H1 (cell line): Measurements from ENCODE around the gene SLC25A47. TPM values are rescaled to one million over a fixed set of nuclear protein-coding genes. Genes with fewer than 3 reads are reported as not detected.

Source experiments
- CTCF ChIA-PET: fragments of 300-600 bp; sonication (Branson Sonifier 250); formaldehyde crosslinking; loops from one replicate; lab custom pipeline; 2021; ENCODE audit not compliant: partially characterized antibody; lab: Charles Lee
- POLR2A ChIA-PET: fragments of 300-600 bp; sonication (Branson Sonifier 250); formaldehyde crosslinking; loops from one replicate; lab custom pipeline; 2021; ENCODE audit warnings: inconsistent platforms; ENCODE audit not compliant: partially characterized antibody; lab: Charles Lee
- DNase-seq, 2 experiments: peaks; one replicate each; pipeline versions ENCODE4 v3.0.0 to v3.0.0-alpha.2; 2010 to 2022; ENCODE audit warnings: low spot score in 2 of 2, low read depth in 1 of 2, mixed read lengths in 1 of 2
- FAIRE-seq: peaks from 2 replicates; lab custom pipeline; 2011; peaks lifted over from hg19 to GRCh38; lab: Jason Lieb, UNC
- H2AFZ ChIP-seq: 2 replicates; pipeline ENCODE4 v1.8.1; 2012; ENCODE audit warnings: low read length, inconsistent platforms
- H2AK5ac ChIP-seq: 2 replicates; pipeline ENCODE4 v1.6.1; 2013; ENCODE audit warnings: low read depth, low read length
- H2BK120ac ChIP-seq: replicated peaks from 2 replicates; pipeline ENCODE3; 2013; ENCODE audit warnings: low read depth, low read length, inconsistent platforms
- H2BK12ac ChIP-seq: 2 replicates; pipeline ENCODE4 v1.6.1; 2013; ENCODE audit warnings: low read depth, low read length
- H2BK15ac ChIP-seq: 2 replicates; pipeline ENCODE4 v1.6.1; 2013; ENCODE audit warnings: low read length
- H2BK20ac ChIP-seq: 2 replicates; pipeline ENCODE4 v1.6.1; 2013; ENCODE audit warnings: low read length
- H2BK5ac ChIP-seq: 2 replicates; pipeline ENCODE4 v1.6.1; 2013; ENCODE audit warnings: low read depth, low read length
- H3K14ac ChIP-seq: 2 replicates; pipeline ENCODE4 v1.6.1; 2013; ENCODE audit warnings: inconsistent platforms; ENCODE audit not compliant: insufficient read length
- H3K18ac ChIP-seq: 2 replicates; pipeline ENCODE4 v1.6.1; 2013; ENCODE audit warnings: low read length; ENCODE audit errors: extremely low read depth
- H3K23ac ChIP-seq: 2 replicates; pipeline ENCODE4 v1.6.1; 2013; ENCODE audit warnings: inconsistent platforms; ENCODE audit not compliant: insufficient read length
- H3K23me2 ChIP-seq: 2 replicates; pipeline ENCODE4 v1.6.1; 2013; ENCODE audit warnings: low read depth, low read length
- H3K27ac ChIP-seq: 2 replicates; pipeline ENCODE4 v1.6.1; 2011; ENCODE audit warnings: low read depth, low read length, inconsistent platforms
- H3K27me3 ChIP-seq, 4 experiments: replicated peaks in 1 of 4; 1 replicate in 1 of 4; 2 replicates in 3 of 4; pipeline versions ENCODE4 v1.6.1 to v1.8.1; 2011 to 2013; ENCODE audit warnings: low read length in 3 of 4, mild to moderate bottlenecking in 3 of 4, inconsistent platforms in 2 of 4, mixed read lengths in 2 of 4, moderate library complexity in 1 of 4; ENCODE audit not compliant: control insufficient read depth in 3 of 4, insufficient read depth in 3 of 4; ENCODE audit errors: extremely low read depth in 1 of 4
- H3K36me3 ChIP-seq, 4 experiments: 2 replicates each; pipeline versions ENCODE4 v1.6.1 to v1.8.1; 2011 to 2013; ENCODE audit warnings: mild to moderate bottlenecking in 4 of 4, low read length in 3 of 4, moderate library complexity in 2 of 4, control low read depth in 1 of 4, inconsistent platforms in 1 of 4; ENCODE audit not compliant: insufficient read depth in 4 of 4, control insufficient read depth in 2 of 4
- H3K4ac ChIP-seq: replicated peaks from 2 replicates; pipeline ENCODE3; 2013; ENCODE audit warnings: low read length, low read depth, mixed read lengths, inconsistent platforms; ENCODE audit not compliant: insufficient read length
- H3K4me1 ChIP-seq, 4 experiments: replicated peaks in 1 of 4; 1 replicate in 1 of 4; 2 replicates in 3 of 4; pipeline versions ENCODE4 v1.6.1 to v1.8.1; 2011 to 2013; ENCODE audit warnings: low read length in 3 of 4, inconsistent platforms in 2 of 4, mixed read lengths in 1 of 4; ENCODE audit not compliant: insufficient read depth in 4 of 4, control insufficient read depth in 3 of 4
- H3K4me2 ChIP-seq, 2 experiments: 2 replicates each; pipeline versions ENCODE4 v1.6.1 to v1.8.1; 2011 to 2013; ENCODE audit warnings: low read depth in 2 of 2, low read length in 2 of 2, control low read depth in 1 of 2, inconsistent platforms in 1 of 2, mild to moderate bottlenecking in 1 of 2; ENCODE audit not compliant: insufficient read depth in 1 of 2
- H3K4me3 ChIP-seq, 4 experiments: fragments of 200-600, 300-600 bp in 1 of 4; sonication (generic), shearing (Covaris generic), sonication (Bioruptor Twin) in 1 of 4; 2 replicates each; pipeline versions ENCODE4 v1.5.1 to v1.8.1; 2011 to 2016; ENCODE audit warnings: low read length in 4 of 4, low read depth in 3 of 4, control low read depth in 2 of 4, inconsistent platforms in 2 of 4, mild to moderate bottlenecking in 2 of 4, mixed read lengths in 1 of 4, moderate library complexity in 1 of 4; ENCODE audit not compliant: insufficient read depth in 2 of 4; ENCODE audit errors: extremely low read depth in 1 of 4
- H3K56ac ChIP-seq: replicated peaks from 2 replicates; pipeline ENCODE3; 2013; ENCODE audit warnings: low read depth, mild to moderate bottlenecking, mixed read lengths, low read length, inconsistent platforms; ENCODE audit not compliant: insufficient read length
- H3K79me1 ChIP-seq: 2 replicates; pipeline ENCODE4 v1.6.1; 2013; ENCODE audit warnings: low read depth, low read length, control low read depth
- H3K79me2 ChIP-seq, 2 experiments: 2 replicates each; pipeline versions ENCODE4 v1.6.1 to v1.8.1; 2012 to 2013; ENCODE audit warnings: low read length in 2 of 2, mild to moderate bottlenecking in 2 of 2, inconsistent platforms in 1 of 2; ENCODE audit not compliant: insufficient read depth in 2 of 2, control insufficient read depth in 1 of 2
- H3K9ac ChIP-seq, 4 experiments: replicated peaks in 1 of 4; 1 replicate in 1 of 4; 2 replicates in 3 of 4; pipeline versions ENCODE4 v1.6.1 to v1.8.1; 2011 to 2013; ENCODE audit warnings: low read depth in 3 of 4, low read length in 3 of 4, control low read depth in 2 of 4, mild to moderate bottlenecking in 2 of 4, moderate library complexity in 2 of 4, inconsistent platforms in 1 of 4; ENCODE audit errors: extremely low read depth in 1 of 4
- H3K9me3 ChIP-seq, 2 experiments: 2 replicates each; pipeline versions ENCODE4 v1.6.1 to v1.8.1; 2012 to 2013; ENCODE audit warnings: mild to moderate bottlenecking in 2 of 2, moderate library complexity in 2 of 2, control low read depth in 1 of 2, inconsistent platforms in 1 of 2, low read depth in 1 of 2, low read length in 1 of 2, mixed read lengths in 1 of 2; ENCODE audit not compliant: insufficient read depth in 2 of 2
- H4K20me1 ChIP-seq, 2 experiments: replicated peaks in 1 of 2; 2 replicates each; pipeline versions ENCODE3 to v1.8.1; 2011 to 2013; ENCODE audit warnings: inconsistent platforms in 2 of 2, low read length in 2 of 2, mild to moderate bottlenecking in 1 of 2; ENCODE audit not compliant: insufficient read depth in 2 of 2, control insufficient read depth in 1 of 2
- H4K5ac ChIP-seq: 2 replicates; pipeline ENCODE4 v1.6.1; 2013; ENCODE audit warnings: low read length, low read depth, mixed read lengths, inconsistent platforms; ENCODE audit not compliant: insufficient read length
- H4K8ac ChIP-seq: 2 replicates; pipeline ENCODE4 v1.8.0; 2013; ENCODE audit warnings: mild to moderate bottlenecking, moderate library complexity, low read length, inconsistent platforms; ENCODE audit not compliant: insufficient read depth; ENCODE audit errors: extremely low read depth
- H4K91ac ChIP-seq: replicated peaks from 2 replicates; pipeline ENCODE3; 2013; ENCODE audit warnings: low read length, mixed read lengths, inconsistent platforms; ENCODE audit not compliant: insufficient read length
- BRCA1 ChIP-seq: IDR thresholded peaks from 2 replicates; pipeline ENCODE4 v1.6.1; 2012; ENCODE audit warnings: low read depth, low read length, improper control_type of control experiment
- CEBPB ChIP-seq: IDR thresholded peaks from 2 replicates; pipeline ENCODE4 v1.6.1; 2012; ENCODE audit warnings: low read depth, low read length
- KDM1A ChIP-seq: fragments of 200-600, 300-600 bp; sonication (generic); IDR thresholded peaks from 2 replicates; pipeline ENCODE4 v1.7.1; 2016; ENCODE audit warnings: mild to moderate bottlenecking, low read length, borderline replicate concordance
- PHF8 ChIP-seq: fragments of 200-600 bp; sonication (generic); conservative IDR thresholded peaks from 2 replicates; pipeline ENCODE4 v1.7.1; 2012; ENCODE audit warnings: low read depth, mild to moderate bottlenecking, inconsistent platforms, low read length, moderate library complexity
- POU5F1 ChIP-seq: IDR thresholded peaks from 2 replicates; pipeline ENCODE4 v1.6.1; 2011; ENCODE audit warnings: low read depth, mild to moderate bottlenecking, low read length, moderate library complexity
- SAP30 ChIP-seq: fragments of 300-600 bp; sonication (generic); IDR thresholded peaks from 2 replicates; pipeline ENCODE4 v1.7.1; 2012; ENCODE audit warnings: low read length, moderate library complexity, mild to moderate bottlenecking, inconsistent platforms; ENCODE audit not compliant: insufficient read depth, insufficient replicate concordance
- SUZ12 ChIP-seq: fragments of 200-600 bp; sonication (generic); IDR thresholded peaks from 2 replicates; pipeline ENCODE4 v1.6.1; 2012; ENCODE audit warnings: mild to moderate bottlenecking, inconsistent platforms, low read length, moderate library complexity, mixed read lengths
- TAF7 ChIP-seq: optimal IDR thresholded peaks from 2 replicates; pipeline ENCODE3; 2011; ENCODE audit warnings: low read depth, mild to moderate bottlenecking, inconsistent platforms, low read length, moderate library complexity, borderline replicate concordance
- TEAD4 ChIP-seq: IDR thresholded peaks from 2 replicates; pipeline ENCODE4 v1.6.1; 2012; ENCODE audit warnings: low read depth, low read length, inconsistent platforms, mixed read lengths
- YY1 ChIP-seq: IDR thresholded peaks from 2 replicates; pipeline ENCODE4 v1.6.1; 2011; ENCODE audit warnings: low read depth, mild to moderate bottlenecking, low read length
- ZNF274 ChIP-seq: IDR thresholded peaks from 2 replicates; pipeline ENCODE4 v1.7.0; 2012; ENCODE audit warnings: low read length, borderline replicate concordance; ENCODE audit errors: extremely low read depth
- WGBS, 2 experiments: shearing (Covaris generic) in 1 of 2; methylation state at CpG; one replicate each; pipeline versions ENCODE4 v1.1.6 to v1.1.7; 2013 to 2015; ENCODE audit warnings: low lambda C conversion rate in 2 of 2, mixed read lengths in 2 of 2, inconsistent platforms in 1 of 2, low coverage in 1 of 2, missing lambda C conversion rate in 1 of 2; ENCODE audit not compliant: insufficient replicate concordance in 2 of 2, insufficient coverage in 1 of 2, insufficient read length in 1 of 2; ENCODE audit errors: extremely low coverage in 1 of 2, missing lambda C conversion rate in 1 of 2; 5-methylcytosine and 5-hydroxymethylcytosine counted together
- polyA plus RNA-seq, 7 experiments: library from polyadenylated mRNA; depleted of rRNA in 3 of 7; stranded (reverse) in 5 of 7; unstranded in 2 of 7; fragments of >200 nt in 5 of 7; fragments of 200-250 nt in 2 of 7; gene quantifications; 1 replicate in 5 of 7; 2 replicates in 1 of 7; 4 replicates in 1 of 7; pipeline versions ENCODE4 v1.2.1 to v1.2.3, GENCODE V29; 2011 to 2013; ENCODE audit warnings: missing spikeins in 2 of 7, mixed read lengths in 2 of 7
- total RNA-seq: library from RNA; stranded (reverse); fragmentation: NEBNext Ultra II Directional; extraction: Animal tissue kit (Norgen Biotek cat#: 25700); gene quantifications from 2 replicates; pipeline ENCODE4 v1.2.1, GENCODE V29; 2021
- TF ChIP-seq, protein P1 (sequence below), 3 experiments: IDR thresholded peaks; 1 replicate in 2 of 3; 2 replicates in 1 of 3; pipeline versions ENCODE4 v1.5.1 to v1.6.1; 2011; ENCODE audit warnings: low read length in 3 of 3, mild to moderate bottlenecking in 3 of 3, inconsistent platforms in 2 of 3, low read depth in 1 of 3, moderate library complexity in 1 of 3; ENCODE audit not compliant: insufficient read depth in 1 of 3; ENCODE audit errors: control extremely low read depth in 1 of 3

Gene SLC25A47
- total and polyA plus RNA-seq, 2 of the 8 experiments (the other 6 are each of a cell fraction or from before 2014, with no cell fraction given): not detected

DNA sequence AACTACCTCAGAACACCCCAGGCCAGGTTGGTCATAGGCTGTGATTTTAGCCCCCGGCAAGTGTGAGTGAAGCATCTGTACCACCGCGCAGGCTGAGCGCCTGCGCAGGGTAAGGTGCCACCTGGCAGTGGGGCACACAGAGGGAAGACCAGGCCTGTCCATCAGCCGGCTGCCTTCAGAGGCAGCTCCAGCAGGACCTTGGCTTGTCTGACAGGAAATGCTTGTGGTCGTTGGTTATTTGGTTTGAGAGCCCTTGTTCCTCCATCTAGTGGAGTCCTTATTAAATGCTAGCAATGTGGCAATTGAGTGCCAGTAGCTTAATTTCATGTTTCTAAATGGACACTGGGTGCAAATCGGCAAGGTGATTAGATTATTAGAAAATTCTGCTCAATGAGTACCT lies 44.4 kb upstream of the SLC25A47 start:
- Histone ChIP-seq H3K36me3 (peaks cover 7 to 33% (median 11%) of the 10 kb centered on the region in 4 experiments; a peak in 7 of 8 replicates), H2BK5ac (no peak overlapping the region), H4K91ac (no peak overlapping the region), H2BK12ac (no peak overlapping the region), H3K79me1 (peaks cover 20% of the 10 kb centered on the region), H2AK5ac (no peak overlapping the region), H3K27me3 (no peaks in the 10 kb centered on the region), H3K9me3 (no peaks in the 10 kb centered on the region), H3K9ac (no peak overlapping the region), H4K8ac (no peak overlapping the region), H2BK15ac (no peak overlapping the region), H2AFZ (no peak overlapping the region), H3K27ac (no peak overlapping the region), H3K23ac (no peak overlapping the region), H3K14ac (no peak overlapping the region), H3K4me3 (no peak overlapping the region), H4K5ac (no peak overlapping the region), H2BK20ac (no peak overlapping the region), H3K4me1 (peaks cover 0 to 14% (median 2%) of the 10 kb centered on the region in 4 experiments; a peak in 6 of 7 replicates), H3K79me2 (peaks cover 6 to 83% of the 10 kb centered on the region in 2 experiments), H3K56ac (no peak overlapping the region), H3K4me2 (no peak overlapping the region), H3K4ac (no peak overlapping the region), H4K20me1 (peaks cover 10 to 30% of the 10 kb centered on the region in 2 experiments), H2BK120ac (no peak overlapping the region), H3K18ac (no peak overlapping the region), H3K23me2 (no peaks in the 10 kb centered on the region)
- ChIA-PET CTCF (interaction anchor here (1.8 kb wide), 1 partner anchor 10 kb away, joined by 6 read pairs; no protein-coding TSS in a partner anchor), POLR2A (interaction anchor here (0.7 kb wide), 1 partner anchor 41 kb away, joined by 3 read pairs; no protein-coding TSS in a partner anchor)
- WGBS, 2 experiments: 96% methylated on average over 8 of the region's 8 CpGs; no CpG with 5 or more reads in 1 of the 2 experiments
- FAIRE-seq (no peak), DNase-seq (no peak)
- no peak for TF ChIP-seq YY1
- no peak for TF ChIP-seq TEAD4
- no peak for TF ChIP-seq CEBPB
- TF ChIP-seq POU5F1: no peak
- no peak for TF ChIP-seq TAF7
- TF ChIP-seq, protein P1, sequence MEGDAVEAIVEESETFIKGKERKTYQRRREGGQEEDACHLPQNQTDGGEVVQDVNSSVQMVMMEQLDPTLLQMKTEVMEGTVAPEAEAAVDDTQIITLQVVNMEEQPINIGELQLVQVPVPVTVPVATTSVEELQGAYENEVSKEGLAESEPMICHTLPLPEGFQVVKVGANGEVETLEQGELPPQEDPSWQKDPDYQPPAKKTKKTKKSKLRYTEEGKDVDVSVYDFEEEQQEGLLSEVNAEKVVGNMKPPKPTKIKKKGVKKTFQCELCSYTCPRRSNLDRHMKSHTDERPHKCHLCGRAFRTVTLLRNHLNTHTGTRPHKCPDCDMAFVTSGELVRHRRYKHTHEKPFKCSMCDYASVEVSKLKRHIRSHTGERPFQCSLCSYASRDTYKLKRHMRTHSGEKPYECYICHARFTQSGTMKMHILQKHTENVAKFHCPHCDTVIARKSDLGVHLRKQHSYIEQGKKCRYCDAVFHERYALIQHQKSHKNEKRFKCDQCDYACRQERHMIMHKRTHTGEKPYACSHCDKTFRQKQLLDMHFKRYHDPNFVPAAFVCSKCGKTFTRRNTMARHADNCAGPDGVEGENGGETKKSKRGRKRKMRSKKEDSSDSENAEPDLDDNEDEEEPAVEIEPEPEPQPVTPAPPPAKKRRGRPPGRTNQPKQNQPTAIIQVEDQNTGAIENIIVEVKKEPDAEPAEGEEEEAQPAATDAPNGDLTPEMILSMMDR (IDR thresholded peaks at IDR 0.05; ENCODE audit: control extremely low read depth in 1 of 3, insufficient read depth in 1 of 3, low read depth in 1 of 3, low read length in 3 of 3): no peak
- no peak for TF ChIP-seq ZNF274
- no peak for TF ChIP-seq SUZ12
- TF ChIP-seq BRCA1: no peak
- no peak for TF ChIP-seq PHF8
- no peak for TF ChIP-seq KDM1A
- no peak for TF ChIP-seq SAP30
